K562 (cell line): ENCODE data around the gene SCAMP3. TPM values are rescaled to one million over a fixed set of nuclear protein-coding genes. Genes with fewer than 3 reads are reported as not detected.

Source experiments
- CREM ChIP-seq: IDR thresholded peaks from 2 replicates; pipeline ENCODE4 v1.6.1; 2014; ENCODE audit warnings: antibody characterized with exemption, low read depth
- FOS ChIP-seq: IDR thresholded peaks from 3 replicates; pipeline ENCODE4 v1.6.1; 2011; ENCODE audit not compliant: insufficient read length; ENCODE audit errors: extremely low read depth
- MEF2D ChIP-seq: conservative IDR thresholded peaks from 2 replicates; pipeline ENCODE4 v1.6.1; 2016; ENCODE audit warnings: low read depth, missing genetic modification characterization, missing compliant biosample characterization
- RBM17 ChIP-seq: fragments of 200-400 bp; formaldehyde crosslinking; IDR thresholded peaks from 2 replicates; pipeline ENCODE4 v1.6.1; 2017; ENCODE audit warnings: low read depth, mild to moderate bottlenecking, low read length, borderline replicate concordance
- SIN3B ChIP-seq: fragments of 450-650 bp; IDR thresholded peaks from 2 replicates; pipeline ENCODE4 v1.6.1; 2017; ENCODE audit warnings: low read depth, mild to moderate bottlenecking, moderate library complexity
- TCF7 ChIP-seq: sonication (generic); IDR thresholded peaks from 2 replicates; pipeline ENCODE4 v1.6.1; 2016; ENCODE audit warnings: antibody characterized with exemption, borderline replicate concordance
- TRIM28 ChIP-seq: fragments of 450-650 bp; IDR thresholded peaks from 2 replicates; pipeline ENCODE4 v1.6.1; 2017
- YY1 ChIP-seq, 3 experiments: IDR thresholded peaks; 2 replicates each; pipeline ENCODE4 v1.6.1; 2011; ENCODE audit warnings: low read length in 2 of 3, mild to moderate bottlenecking in 2 of 3, moderate library complexity in 2 of 3, borderline replicate concordance in 1 of 3, control low read depth in 1 of 3, low read depth in 1 of 3; ENCODE audit not compliant: insufficient read depth in 3 of 3, insufficient replicate concordance in 2 of 3, control insufficient read depth in 1 of 3, insufficient read length in 1 of 3; ENCODE audit errors: extremely low read depth in 1 of 3
- ZBED1 ChIP-seq: IDR thresholded peaks from 2 replicates; pipeline ENCODE4 v1.6.1; 2014
- ZNF197 ChIP-seq: fragments of 200-800 bp; sonication (Bioruptor generic); IDR thresholded peaks from 2 replicates; pipeline ENCODE4 v1.6.1; 2016; ENCODE audit warnings: low read depth, missing genetic modification characterization, missing compliant biosample characterization
- ZNF644 ChIP-seq: fragments of 200-800 bp; sonication (Bioruptor generic); IDR thresholded peaks from 2 replicates; pipeline ENCODE4 v1.6.1; 2016; ENCODE audit warnings: low read depth, missing genetic modification characterization, missing compliant biosample characterization
- ZNF695 ChIP-seq: fragments of 450-650 bp; formaldehyde crosslinking; IDR thresholded peaks from 2 replicates; pipeline ENCODE4 v1.4.0; 2020; ENCODE audit warnings: mild to moderate bottlenecking, moderate library complexity
- polyA plus RNA-seq, 8 experiments: library from polyadenylated mRNA; depleted of rRNA in 4 of 8; stranded (reverse) in 5 of 8; unstranded in 3 of 8; fragments of >200 nt; fragmentation: Nextera tagmentation in 2 of 8; fragmentation: Illumina TruSeq in 1 of 8; extraction: Ambion mirVana in 2 of 8; extraction: Trizol in 1 of 8; gene quantifications; 2 replicates each; pipeline versions ENCODE4 v1.2.1 to v1.2.3, GENCODE V29; 2011 to 2014; ENCODE audit warnings: inconsistent platforms in 1 of 8, missing spikeins in 1 of 8
- total RNA-seq, 7 experiments: library from RNA; depleted of rRNA in 6 of 7; stranded (reverse); fragments of >200 nt in 6 of 7; fragmentation: Illumina TruSeq in 2 of 7; extraction: Trizol in 2 of 7; gene quantifications; 2 replicates each; pipeline versions ENCODE4 v1.2.1 to v1.2.3, GENCODE V29; 2011 to 2021; ENCODE audit warnings: low replicate concordance in 1 of 7
- TF ChIP-seq, protein P1 (sequence below): fragments of 200-800 bp; sonication (Bioruptor generic); IDR thresholded peaks from 2 replicates; pipeline ENCODE4 v1.6.1; 2017; ENCODE audit warnings: missing genetic modification characterization, missing compliant biosample characterization
- TF ChIP-seq, protein P2 (sequence below): fragments of 450-650 bp; conservative IDR thresholded peaks from 2 replicates; pipeline ENCODE4 v1.6.1; 2016; ENCODE audit warnings: missing genetic modification characterization, low read depth, mild to moderate bottlenecking, missing compliant biosample characterization, moderate library complexity
- TF ChIP-seq, protein P3 (sequence below): IDR thresholded peaks from 2 replicates; pipeline ENCODE4 v1.6.1; 2014; ENCODE audit warnings: antibody characterized with exemption

SCAMP3 gene
- total and polyA plus RNA-seq, 9 of the 15 experiments (the other 6 are each of a cell fraction or from before 2014, with no cell fraction given), result 14.2 to 131 (median 86.1) TPM

DNA sequence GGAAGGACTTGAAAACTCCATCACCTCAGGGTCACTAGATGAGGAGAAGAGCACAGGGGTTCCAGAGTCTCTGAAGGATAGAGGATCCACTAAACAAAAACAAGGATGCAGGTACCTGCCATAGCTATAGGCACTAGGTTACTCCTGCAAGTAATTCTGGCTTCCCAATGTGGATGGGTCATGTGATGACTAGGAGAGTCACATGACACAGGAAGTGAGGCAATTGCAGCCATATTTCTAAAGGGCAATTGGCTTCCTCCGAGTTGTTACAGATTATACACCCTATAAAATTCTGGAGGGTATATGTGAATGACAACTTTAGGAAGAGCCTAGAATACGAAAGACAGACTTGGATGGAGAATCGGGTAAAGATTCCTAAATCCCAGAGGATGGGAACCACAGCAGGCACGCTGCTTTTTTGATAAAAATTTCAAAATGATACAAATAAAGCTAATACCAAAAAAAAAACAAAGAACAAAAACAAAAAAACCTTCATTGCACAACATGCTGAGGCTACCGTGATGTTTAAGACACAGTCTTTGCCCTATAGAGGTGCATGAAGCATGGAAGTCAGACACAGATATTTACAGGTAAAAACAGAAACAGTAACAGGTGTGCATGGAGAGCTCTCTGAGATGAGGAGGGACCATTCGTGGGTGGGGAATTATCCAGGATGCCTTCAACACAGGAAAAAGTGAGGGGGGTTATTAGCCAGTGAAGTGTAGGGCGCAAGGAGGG lies 43.1 kb downstream of the SCAMP3 start (continued):
- TF ChIP-seq, protein P1, sequence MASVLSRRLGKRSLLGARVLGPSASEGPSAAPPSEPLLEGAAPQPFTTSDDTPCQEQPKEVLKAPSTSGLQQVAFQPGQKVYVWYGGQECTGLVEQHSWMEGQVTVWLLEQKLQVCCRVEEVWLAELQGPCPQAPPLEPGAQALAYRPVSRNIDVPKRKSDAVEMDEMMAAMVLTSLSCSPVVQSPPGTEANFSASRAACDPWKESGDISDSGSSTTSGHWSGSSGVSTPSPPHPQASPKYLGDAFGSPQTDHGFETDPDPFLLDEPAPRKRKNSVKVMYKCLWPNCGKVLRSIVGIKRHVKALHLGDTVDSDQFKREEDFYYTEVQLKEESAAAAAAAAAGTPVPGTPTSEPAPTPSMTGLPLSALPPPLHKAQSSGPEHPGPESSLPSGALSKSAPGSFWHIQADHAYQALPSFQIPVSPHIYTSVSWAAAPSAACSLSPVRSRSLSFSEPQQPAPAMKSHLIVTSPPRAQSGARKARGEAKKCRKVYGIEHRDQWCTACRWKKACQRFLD (CRISPR knock-in tag), result peak; percentile 69
- TF ChIP-seq ZNF197 (CRISPR knock-in tag) (peak; percentile 62; the same call in 1 of the 2 replicates), SIN3B (0 out of 2 replicates have a peak, but pooled peaks have one; percentile 25), FOS (peak; percentile 91), RBM17 (no peak), ZBED1 (no peak), CREM (0 out of 2 replicates have a peak, but pooled peaks have one; percentile 18), TRIM28 (no peak), MEF2D (0 out of 2 replicates have a peak, but pooled peaks have one; percentile 30), YY1 (IDR thresholded peaks at IDR 0.05; ENCODE audit: borderline replicate concordance in 1 of 3, control insufficient read depth in 1 of 3, extremely low read depth in 1 of 3, insufficient read depth in 3 of 3, insufficient read length in 1 of 3, insufficient replicate concordance in 2 of 3, low read depth in 1 of 3, low read length in 2 of 3) (peak; percentile 83 to 99 (median 92)), TCF7 (no peak), ZNF644 (peak; percentile 43; the same call in 1 of the 2 replicates), ZNF695 (CRISPR knock-in tag) (no peak)
- TF ChIP-seq, protein P2, sequence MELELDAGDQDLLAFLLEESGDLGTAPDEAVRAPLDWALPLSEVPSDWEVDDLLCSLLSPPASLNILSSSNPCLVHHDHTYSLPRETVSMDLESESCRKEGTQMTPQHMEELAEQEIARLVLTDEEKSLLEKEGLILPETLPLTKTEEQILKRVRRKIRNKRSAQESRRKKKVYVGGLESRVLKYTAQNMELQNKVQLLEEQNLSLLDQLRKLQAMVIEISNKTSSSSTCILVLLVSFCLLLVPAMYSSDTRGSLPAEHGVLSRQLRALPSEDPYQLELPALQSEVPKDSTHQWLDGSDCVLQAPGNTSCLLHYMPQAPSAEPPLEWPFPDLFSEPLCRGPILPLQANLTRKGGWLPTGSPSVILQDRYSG (tag), result peak; percentile 66; the same call in 1 of the 2 replicates
- TF ChIP-seq, protein P3, sequence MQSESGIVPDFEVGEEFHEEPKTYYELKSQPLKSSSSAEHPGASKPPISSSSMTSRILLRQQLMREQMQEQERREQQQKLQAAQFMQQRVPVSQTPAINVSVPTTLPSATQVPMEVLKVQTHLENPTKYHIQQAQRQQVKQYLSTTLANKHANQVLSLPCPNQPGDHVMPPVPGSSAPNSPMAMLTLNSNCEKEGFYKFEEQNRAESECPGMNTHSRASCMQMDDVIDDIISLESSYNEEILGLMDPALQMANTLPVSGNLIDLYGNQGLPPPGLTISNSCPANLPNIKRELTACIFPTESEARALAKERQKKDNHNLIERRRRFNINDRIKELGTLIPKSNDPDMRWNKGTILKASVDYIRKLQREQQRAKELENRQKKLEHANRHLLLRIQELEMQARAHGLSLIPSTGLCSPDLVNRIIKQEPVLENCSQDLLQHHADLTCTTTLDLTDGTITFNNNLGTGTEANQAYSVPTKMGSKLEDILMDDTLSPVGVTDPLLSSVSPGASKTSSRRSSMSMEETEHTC, result peak; percentile 72
